Measurements from ENCODE around the gene NEMP1. TPM values are rescaled to one million over a fixed set of nuclear protein-coding genes. Genes with fewer than 3 reads are reported as not detected.

NEMP1 gene
- total and polyA plus RNA-seq, 2 of the 13 experiments (the other 11 are each of a cell fraction or from before 2014, with no cell fraction given), result 11.4 to 12.9 TPM

GRCh38 chr12:57101892-57102695 lies 23.5 kb upstream of the NEMP1 start (continued):
- TF ChIP-seq E2F1 (CRISPR knock-in tag; IDR thresholded peaks at IDR 0.05), result no peak
- no peak for TF ChIP-seq SIX1 (CRISPR knock-in tag; IDR thresholded peaks at IDR 0.05; ENCODE audit: borderline replicate concordance)
- peak; percentile 65 for TF ChIP-seq TEAD3 (CRISPR knock-in tag; optimal IDR thresholded peaks at IDR 0.05; ENCODE audit: borderline replicate concordance)
- TF ChIP-seq PBX3 (CRISPR knock-in tag; IDR thresholded peaks at IDR 0.05; ENCODE audit: borderline replicate concordance), result no peak
- TF ChIP-seq ZNF740 (CRISPR knock-in tag; IDR thresholded peaks at IDR 0.05), result peak; percentile 55
- no peak for TF ChIP-seq RBAK (CRISPR knock-in tag; IDR thresholded peaks at IDR 0.05)
- peak; percentile 34; the same call in 1 of the 2 replicates for TF ChIP-seq GLI4 (CRISPR knock-in tag; IDR thresholded peaks at IDR 0.05; ENCODE audit: borderline replicate concordance)
- peak; percentile 58 for TF ChIP-seq IRF2 (CRISPR knock-in tag; IDR thresholded peaks at IDR 0.05)
- no peak for TF ChIP-seq ZNF276 (CRISPR knock-in tag; IDR thresholded peaks at IDR 0.05; ENCODE audit: low read depth)
- TF ChIP-seq KLF15 (CRISPR knock-in tag; IDR thresholded peaks at IDR 0.05; ENCODE audit: borderline replicate concordance), result no peak
- no peak for TF ChIP-seq PLRG1 (conservative IDR thresholded peaks at IDR 0.05)
- TF ChIP-seq EEA1 (CRISPR knock-in tag; IDR thresholded peaks at IDR 0.05; ENCODE audit: borderline replicate concordance), result no peak
- TF ChIP-seq HOXA9 (CRISPR knock-in tag; IDR thresholded peaks at IDR 0.05; ENCODE audit: borderline replicate concordance), result no peak
- TF ChIP-seq ONECUT2 (CRISPR knock-in tag; IDR thresholded peaks at IDR 0.05), result 0 out of 2 replicates have a peak, but pooled peaks have one; percentile 28
- TF ChIP-seq MEF2D (CRISPR knock-in tag; IDR thresholded peaks at IDR 0.05), result peak; percentile 85; the same call in 1 of the 2 replicates
- TF ChIP-seq MTERF4 (CRISPR knock-in tag; IDR thresholded peaks at IDR 0.05), result no peak
- TF ChIP-seq STAG1 (CRISPR knock-in tag; IDR thresholded peaks at IDR 0.05), result no peak; the same call in 1 of the 2 replicates
- TF ChIP-seq CAMTA2 (CRISPR knock-in tag; IDR thresholded peaks at IDR 0.05; ENCODE audit: borderline replicate concordance), result no peak
- 0 out of 2 replicates have a peak, but pooled peaks have one; percentile 38 for TF ChIP-seq THAP11 (CRISPR knock-in tag; IDR thresholded peaks at IDR 0.05)
- no peak for TF ChIP-seq ZNF124 (CRISPR knock-in tag; IDR thresholded peaks at IDR 0.05)
- 0 out of 2 replicates have a peak, but pooled peaks have one; percentile 34 for TF ChIP-seq ZNF34 (CRISPR knock-in tag; IDR thresholded peaks at IDR 0.05; ENCODE audit: borderline replicate concordance)
- TF ChIP-seq ZNF205 (CRISPR knock-in tag; IDR thresholded peaks at IDR 0.05), result no peak
- no peak for TF ChIP-seq TEF (CRISPR knock-in tag; IDR thresholded peaks at IDR 0.05)

Measured in HepG2 (cell line).